RWPE1 (cell line): ENCODE results near the gene HS3ST6.
"Not testable (repeated sequence)": the region's sequence is repeated elsewhere in the genome, so short reads cannot be mapped to it uniquely, and the experiment has no call there.

Experiments
- CTCF ChIA-PET: fragments of 350-600 bp; sonication (Branson Sonifier 250); formaldehyde crosslinking; extraction: SDS; loops from one replicate; lab custom pipeline; 2021; lab: Yijun Ruan, JAX
- POLR2A ChIA-PET: fragments of 400-600 bp; formaldehyde crosslinking; extraction: SDS; loops from one replicate; lab custom pipeline; 2020; ENCODE audit warnings: antibody characterized with exemption; ENCODE audit not compliant: low non-redundant PET; lab: Yijun Ruan, JAX
- DNase-seq: peaks from one replicate; pipeline ENCODE4 v3.0.0; 2012; ENCODE audit warnings: low spot score
- H3K27ac ChIP-seq: fragments of 450-650 bp; 2 replicates; pipeline ENCODE4 v1.5.1; 2017
- TF ChIP-seq, protein P1 (sequence below): fragments of 450-650 bp; conservative IDR thresholded peaks from 2 replicates; pipeline ENCODE4 v1.5.1; 2017; ENCODE audit warnings: low read depth, mild to moderate bottlenecking

The HS3ST6 gene

GRCh38 chr16:1920727-1921171, 2.5 kb upstream of the HS3ST6 start:
- CTCF ChIA-PET = interaction anchor here (0.6 to 0.7 kb wide), 2 partner anchors 11 to 57 kb away, joined by 3 read pairs; no protein-coding TSS in a partner anchor
- TF ChIP-seq, protein P1, sequence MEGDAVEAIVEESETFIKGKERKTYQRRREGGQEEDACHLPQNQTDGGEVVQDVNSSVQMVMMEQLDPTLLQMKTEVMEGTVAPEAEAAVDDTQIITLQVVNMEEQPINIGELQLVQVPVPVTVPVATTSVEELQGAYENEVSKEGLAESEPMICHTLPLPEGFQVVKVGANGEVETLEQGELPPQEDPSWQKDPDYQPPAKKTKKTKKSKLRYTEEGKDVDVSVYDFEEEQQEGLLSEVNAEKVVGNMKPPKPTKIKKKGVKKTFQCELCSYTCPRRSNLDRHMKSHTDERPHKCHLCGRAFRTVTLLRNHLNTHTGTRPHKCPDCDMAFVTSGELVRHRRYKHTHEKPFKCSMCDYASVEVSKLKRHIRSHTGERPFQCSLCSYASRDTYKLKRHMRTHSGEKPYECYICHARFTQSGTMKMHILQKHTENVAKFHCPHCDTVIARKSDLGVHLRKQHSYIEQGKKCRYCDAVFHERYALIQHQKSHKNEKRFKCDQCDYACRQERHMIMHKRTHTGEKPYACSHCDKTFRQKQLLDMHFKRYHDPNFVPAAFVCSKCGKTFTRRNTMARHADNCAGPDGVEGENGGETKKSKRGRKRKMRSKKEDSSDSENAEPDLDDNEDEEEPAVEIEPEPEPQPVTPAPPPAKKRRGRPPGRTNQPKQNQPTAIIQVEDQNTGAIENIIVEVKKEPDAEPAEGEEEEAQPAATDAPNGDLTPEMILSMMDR = no peak

GRCh38 chr16:1920122-1920521, 1.9 kb upstream of the HS3ST6 start:
- H3K27ac ChIP-seq, POLR2A ChIA-PET, DNase-seq: not testable (repeated sequence)
- CTCF ChIA-PET = interaction anchor here (0.6 to 1.4 kb wide), 4 partner anchors 9 to 237 kb away, joined by 3 to 6 read pairs (median 6); no protein-coding TSS in a partner anchor

More at GRCh38 chr16:1920727-1921171, 2.5 kb upstream of the HS3ST6 start:
- DNase-seq = no peak
- POLR2A ChIA-PET = no interaction called here
- H3K27ac ChIP-seq = no peak overlapping the region

- POLR2A ChIA-PET = no interaction called here
- DNase-seq = no peak
- CTCF ChIA-PET = interaction anchor here (0.6 to 1.4 kb wide), 4 partner anchors 10 to 237 kb away, joined by 3 to 6 read pairs (median 6); no protein-coding TSS in a partner anchor
Observed at GRCh38 chr16:1919327-1919998, 1.2 kb upstream of the HS3ST6 start.

GRCh38 chr16:1917665-1918350, 407 bp downstream of the HS3ST6 start:
- ChIA-PET POLR2A (no interaction called here), CTCF (no interaction called here)
- no peak for DNase-seq
- H3K27ac ChIP-seq = no peak overlapping the region
- TF ChIP-seq, protein P1 = no peak

More at GRCh38 chr16:1919327-1919998, 1.2 kb upstream of the HS3ST6 start:
- TF ChIP-seq, protein P1 = no peak
- no peak overlapping the region for H3K27ac ChIP-seq

GRCh38 chr16:1917056-1917664, 1.1 kb downstream of the HS3ST6 start:
- TF ChIP-seq, protein P1 = no peak
- H3K27ac ChIP-seq = no peak overlapping the region
- CTCF ChIA-PET = interaction anchor here (0.6 to 1.4 kb wide), 2 partner anchors 13 to 27 kb away, joined by 3 to 4 read pairs; no protein-coding TSS in a partner anchor
- no peak for DNase-seq
- POLR2A ChIA-PET = no interaction called here

DNA sequence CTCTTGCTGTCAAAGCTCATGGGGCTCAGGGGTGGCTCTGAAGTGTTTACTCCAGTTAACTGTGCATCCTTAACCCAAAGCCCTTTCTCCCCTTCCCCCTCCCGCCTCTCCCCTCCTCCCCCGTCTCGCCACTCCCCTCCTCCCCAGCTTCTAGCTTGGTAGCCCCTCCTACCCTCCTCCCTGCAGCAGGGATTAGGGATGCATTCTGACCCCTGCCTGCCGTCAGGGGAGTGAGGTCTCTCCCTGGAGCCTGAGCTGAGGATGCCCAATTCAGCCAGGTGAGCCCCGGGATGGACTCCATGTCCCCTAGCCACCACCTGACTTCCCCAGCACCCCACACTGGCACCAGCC, 1.6 kb downstream of the HS3ST6 start:
- TF ChIP-seq, protein P1 = no peak
- CTCF ChIA-PET = interaction anchor here (0.6 to 1.4 kb wide), 3 partner anchors 12 to 28 kb away, joined by 3 to 4 read pairs (median 4); no protein-coding TSS in a partner anchor
- DNase-seq = no peak
- no peak overlapping the region for H3K27ac ChIP-seq
- POLR2A ChIA-PET = no interaction called here
